Lower lobe of right lung (tissue), 2 donors: ENCODE data around the gene FURIN. TPM values are rescaled to one million over a fixed set of nuclear protein-coding genes. Genes with fewer than 3 reads are reported as not detected.

ENCODE experiments used
- ATAC-seq, 2 donors: fragments of 200-7000 bp; cut with Tn5 transposase; one replicate each; pipeline ENCODE4 v1.9.1; 2020 to 2022; ENCODE audit warnings: mild to moderate bottlenecking in 2 of 2, moderate library complexity in 2 of 2
- DNase-seq: peaks from one replicate; pipeline ENCODE4 v3.0.0-alpha.2; 2020
- H3K27ac ChIP-seq: fragments of 200-600 bp; one replicate; pipeline ENCODE4 v1.8.0; 2022
- H3K27me3 ChIP-seq: fragments of 200-600 bp; one replicate; pipeline ENCODE4 v1.8.0; 2022; ENCODE audit warnings: low read depth
- H3K36me3 ChIP-seq: fragments of 200-600 bp; one replicate; pipeline ENCODE4 v1.8.0; 2022; ENCODE audit warnings: mild to moderate bottlenecking
- H3K4me1 ChIP-seq: fragments of 200-600 bp; one replicate; pipeline ENCODE4 v1.8.0; 2022
- H3K4me3 ChIP-seq: fragments of 200-600 bp; one replicate; pipeline ENCODE4 v1.8.0; 2022; ENCODE audit warnings: mild to moderate bottlenecking
- H3K9me3 ChIP-seq: fragments of 200-600 bp; one replicate; pipeline ENCODE4 v1.8.0; 2022
- CTCF ChIP-seq: fragments of 200-600 bp; IDR thresholded peaks from one replicate; pipeline ENCODE4 v1.8.0; 2022; ENCODE audit warnings: antibody characterized with exemption, mild to moderate bottlenecking
- intact Hi-C: fragments of 100-400 bp; cut with DNase I; formaldehyde crosslinking; loops from one replicate; pipeline ENCODE4 v1.11.0; 2022
- total RNA-seq: library from RNA; stranded (reverse); fragmentation: NEBNext Ultra II Directional; extraction: Animal tissue kit (Norgen Biotek cat#: 25700); gene quantifications from one replicate; pipeline ENCODE4 v1.2.1, GENCODE V29; 2021
- donor health status: DM: no; HTN: yes; CAD: no; lungs with severe emphysema.

Gene FURIN
- total RNA-seq, 1 donor from 2014 or later = 86.5 TPM

- ATAC-seq = no peak
- H3K9me3 ChIP-seq = no peaks in the 10 kb centered on the region
- TF ChIP-seq CTCF = no peak
- H3K36me3 ChIP-seq = no peaks in the 10 kb centered on the region
- no peaks in the 10 kb centered on the region for H3K27me3 ChIP-seq
- intact Hi-C loops = no loop called here
- DNase-seq = no peak
- no peak overlapping the region for H3K27ac ChIP-seq
- H3K4me3 ChIP-seq = no peak overlapping the region
- H3K4me1 ChIP-seq = peaks cover 10% of the 10 kb centered on the region
Measured at GRCh38 chr15:90838544-90838943, 29.8 kb upstream of the FURIN start.

- H3K27me3 ChIP-seq = no peaks in the 10 kb centered on the region
- no peak for TF ChIP-seq CTCF
- ATAC-seq = peak; percentile 83 to 88
- no peaks in the 10 kb centered on the region for H3K9me3 ChIP-seq
- no peaks in the 10 kb centered on the region for H3K36me3 ChIP-seq
- peak; percentile 74 for DNase-seq
- peak overlapping the region; percentile 27 for H3K4me3 ChIP-seq
- peak overlapping the region; percentile 73 for H3K27ac ChIP-seq
- H3K4me1 ChIP-seq = peaks cover 10% of the 10 kb centered on the region
- intact Hi-C loops = no loop called here
Measured at GRCh38 chr15:90839187-90840071, 29.0 kb upstream of the FURIN start.

GRCh38 chr15:90840157-90840855, 28.1 kb upstream of the FURIN start:
- peak overlapping the region; percentile 27 for H3K4me3 ChIP-seq

GRCh38 chr15:90840954-90841353, 27.4 kb upstream of the FURIN start:
- no peak for TF ChIP-seq CTCF
- no peak for DNase-seq
- intact Hi-C loops = no loop called here
- Histone ChIP-seq H3K27me3 (no peaks in the 10 kb centered on the region), H3K36me3 (no peaks in the 10 kb centered on the region), H3K4me3 (no peak overlapping the region), H3K27ac (no peak overlapping the region), H3K9me3 (no peaks in the 10 kb centered on the region), H3K4me1 (peaks cover 10% of the 10 kb centered on the region)
- peak in 1 of 2 donors; percentile 13 for ATAC-seq

More at GRCh38 chr15:90840157-90840855, 28.1 kb upstream of the FURIN start:
- no peak for TF ChIP-seq CTCF
- ATAC-seq (no peak), DNase-seq (no peak)
- intact Hi-C loops = no loop called here
- Histone ChIP-seq H3K4me1 (peaks cover 10% of the 10 kb centered on the region), H3K27me3 (no peaks in the 10 kb centered on the region), H3K9me3 (no peaks in the 10 kb centered on the region), H3K27ac (peak overlapping the region; percentile 73), H3K36me3 (no peaks in the 10 kb centered on the region)

- DNase-seq = no peak
- H3K36me3 ChIP-seq = no peaks in the 10 kb centered on the region
- intact Hi-C loops = no loop called here
- H3K27me3 ChIP-seq = no peaks in the 10 kb centered on the region
- H3K4me1 ChIP-seq = peaks cover 5% of the 10 kb centered on the region
- H3K4me3 ChIP-seq = no peak overlapping the region
- H3K27ac ChIP-seq = peak overlapping the region; percentile 68
- no peak for TF ChIP-seq CTCF
- H3K9me3 ChIP-seq = no peaks in the 10 kb centered on the region
- ATAC-seq = peak; percentile 6 to 31
Measured at GRCh38 chr15:90844696-90845095, 23.7 kb upstream of the FURIN start.
